Retinal pigment epithelial cell (primary cell): ENCODE results near the gene WDR7.

Source experiments
- DNase-seq: peaks from one replicate; pipeline ENCODE4 v3.0.0-alpha.2; 2010; ENCODE audit warnings: low read depth
- H3K4me3 ChIP-seq: 2 replicates; pipeline ENCODE4 v1.5.1; 2011; ENCODE audit warnings: mild to moderate bottlenecking, low read length, control low read depth, moderate library complexity
- CTCF ChIP-seq: conservative IDR thresholded peaks from 2 replicates; pipeline ENCODE4 v1.5.1; 2011; ENCODE audit warnings: low read depth, low read length, control low read depth, inconsistent platforms

The WDR7 gene

GRCh38 chr18:56672391-56672790 lies 21.2 kb downstream of the WDR7 start:
- no peak for TF ChIP-seq CTCF
- no peak for DNase-seq
- H3K4me3 ChIP-seq = no peak overlapping the region

DNA sequence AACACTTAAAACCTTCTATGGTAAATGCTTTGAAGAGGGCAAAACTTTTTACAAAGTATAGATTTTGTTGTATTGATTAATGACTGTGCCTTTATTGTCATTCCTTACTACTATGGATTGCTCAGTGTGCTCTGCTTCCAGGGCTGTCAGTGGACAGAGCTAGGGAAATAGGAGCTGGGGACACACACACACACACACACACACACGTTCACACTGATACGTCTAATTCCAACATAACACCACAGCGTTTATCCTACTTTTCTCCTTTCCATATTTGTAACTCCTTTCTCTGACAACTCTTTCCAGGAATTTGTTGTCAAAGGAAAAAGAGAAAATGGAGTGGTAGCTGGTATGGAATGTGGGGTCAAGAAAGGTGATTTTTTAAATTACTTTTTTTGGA lies 21.8 kb downstream of the WDR7 start:
- no peak for TF ChIP-seq CTCF
- DNase-seq = no peak
- no peak overlapping the region for H3K4me3 ChIP-seq

DNA sequence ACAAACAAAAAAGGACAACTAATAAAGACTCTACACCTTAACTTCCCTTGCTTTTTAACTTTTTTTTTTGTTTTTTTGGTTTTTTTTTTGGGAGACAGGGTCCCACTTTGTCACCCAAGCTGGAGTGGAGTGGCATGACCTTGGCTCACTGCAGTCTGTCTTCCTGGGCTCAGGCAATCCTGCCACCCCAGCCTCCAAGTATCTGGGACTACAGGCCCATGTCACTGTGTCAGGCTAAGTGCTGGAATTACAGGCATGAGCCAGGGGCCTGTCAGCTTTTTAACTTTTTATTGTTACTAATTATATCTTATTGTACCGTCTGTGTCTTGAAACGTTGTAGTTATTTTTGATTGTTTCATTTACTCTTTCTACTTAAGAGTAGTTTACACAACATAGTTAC lies 25.5 kb downstream of the WDR7 start:
- DNase-seq = no peak
- H3K4me3 ChIP-seq = no peak overlapping the region
- no peak for TF ChIP-seq CTCF

DNA sequence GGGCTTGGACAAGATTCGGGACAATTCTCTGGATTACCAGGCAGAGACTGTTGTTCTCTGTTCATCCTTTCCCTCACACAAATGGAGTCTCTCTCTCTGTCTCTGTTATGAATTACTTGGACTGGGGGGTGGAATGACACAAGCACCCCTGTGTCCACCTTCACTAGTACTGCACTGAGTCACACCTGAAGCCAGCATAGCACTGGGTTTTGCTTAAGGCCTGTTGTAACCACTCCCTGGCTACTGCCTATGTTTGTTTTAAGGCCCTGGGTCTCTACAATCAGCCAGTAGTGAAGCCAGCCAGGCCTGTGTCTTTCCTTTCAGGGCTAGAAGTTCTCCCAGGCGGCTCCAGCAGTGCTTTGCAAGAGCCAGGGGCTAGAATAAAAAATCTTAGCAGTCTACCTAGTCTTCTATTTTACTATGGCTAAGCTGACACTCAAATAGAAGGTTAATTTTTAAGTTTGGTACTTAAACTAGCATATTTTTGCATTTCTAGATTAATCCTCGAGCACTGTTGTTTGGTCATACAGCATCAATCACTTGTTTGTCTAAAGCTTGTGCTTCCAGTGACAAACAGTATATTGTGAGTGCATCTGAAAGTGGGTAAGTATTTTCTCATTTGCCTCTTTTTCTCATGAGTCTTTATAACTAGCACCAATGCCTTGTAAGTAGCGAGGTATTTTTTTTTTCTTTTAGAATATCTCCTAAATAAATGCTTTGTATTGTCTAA lies 27.8 kb downstream of the WDR7 start:
- no peak for DNase-seq
- no peak for TF ChIP-seq CTCF

DNA sequence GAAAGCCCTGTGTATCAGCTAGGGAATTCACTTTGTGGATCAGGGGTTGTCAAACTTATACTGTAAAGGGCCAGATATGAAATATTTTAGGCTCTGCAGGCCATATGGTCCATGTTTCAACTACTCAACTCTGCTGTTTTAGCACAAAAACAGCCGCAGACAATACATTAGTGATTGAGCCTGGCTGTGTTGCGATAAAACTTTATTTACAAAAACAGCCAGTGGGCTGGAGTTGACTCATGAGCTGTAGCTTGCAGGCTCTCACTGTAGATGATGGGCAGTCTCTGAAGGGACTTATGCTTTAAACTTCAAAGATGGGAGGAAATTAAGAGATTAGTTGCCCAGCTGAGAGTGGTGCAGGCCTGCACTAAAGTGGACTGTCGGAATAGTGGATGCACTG lies 33.1 kb downstream of the WDR7 start:
- no peak for DNase-seq
- no peak for TF ChIP-seq CTCF
- no peak overlapping the region for H3K4me3 ChIP-seq

More for the DNA sequence above, 27.8 kb downstream of the WDR7 start:
- H3K4me3 ChIP-seq = no peak overlapping the region

- H3K4me3 ChIP-seq = no peak overlapping the region
- no peak for DNase-seq
- TF ChIP-seq CTCF = no peak
These were observed 40.4 kb downstream of the WDR7 start for GRCh38 chr18:56691530-56691929.

DNA sequence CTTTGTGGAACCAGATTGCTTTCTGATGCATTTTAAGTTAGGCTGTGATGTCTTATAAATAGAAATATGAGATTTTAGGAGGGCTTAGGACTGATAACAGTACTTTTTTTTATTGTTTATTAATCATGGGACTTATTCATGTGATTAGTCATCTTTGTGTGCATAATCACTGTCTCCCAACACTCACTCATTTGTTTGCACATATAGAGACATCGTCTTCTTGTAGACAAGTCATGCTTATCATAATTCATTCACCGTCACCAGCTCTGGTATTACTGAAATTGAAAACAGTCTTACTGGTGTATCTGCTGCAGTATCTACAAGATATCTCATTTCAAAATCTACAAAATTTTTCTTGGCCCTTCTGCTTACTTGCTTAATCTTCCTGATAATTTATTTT lies 45.8 kb downstream of the WDR7 start:
- no peak overlapping the region for H3K4me3 ChIP-seq
- no peak for TF ChIP-seq CTCF
- no peak for DNase-seq
